Activated naive CD4-positive, alpha-beta T cell treated with Interleukin-2 at 50 U/mL for 16 hours (primary cell): Measurements from ENCODE around the gene SMIM36.
"Not testable (repeated sequence)": the region's sequence is repeated elsewhere in the genome, so short reads cannot be mapped to it uniquely, and the experiment has no call there.

ENCODE experiments used
- DNase-seq: peaks from one replicate; pipeline ENCODE4 v3.0.0-alpha.2; 2020

Gene SMIM36

DNA sequence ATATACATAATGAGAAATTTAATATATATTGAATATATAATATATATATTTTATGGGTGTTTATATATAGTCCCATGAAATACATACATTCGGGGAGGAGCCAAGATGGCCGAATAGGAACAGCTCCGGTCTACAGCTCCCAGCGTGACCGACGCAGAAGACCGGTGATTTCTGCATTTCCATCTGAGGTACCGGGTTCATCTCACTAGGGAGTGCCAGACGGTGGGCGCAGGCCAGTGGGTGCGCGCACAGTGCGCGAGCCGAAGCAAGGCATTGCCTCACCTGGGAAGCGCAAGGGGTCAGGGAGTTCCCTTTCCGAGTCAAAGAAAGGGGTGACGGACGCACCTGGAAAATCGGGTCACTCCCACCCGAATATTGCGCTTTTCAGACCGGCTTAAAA lies 9.6 kb downstream of the SMIM36 start:
- DNase-seq: not testable (repeated sequence)

DNA sequence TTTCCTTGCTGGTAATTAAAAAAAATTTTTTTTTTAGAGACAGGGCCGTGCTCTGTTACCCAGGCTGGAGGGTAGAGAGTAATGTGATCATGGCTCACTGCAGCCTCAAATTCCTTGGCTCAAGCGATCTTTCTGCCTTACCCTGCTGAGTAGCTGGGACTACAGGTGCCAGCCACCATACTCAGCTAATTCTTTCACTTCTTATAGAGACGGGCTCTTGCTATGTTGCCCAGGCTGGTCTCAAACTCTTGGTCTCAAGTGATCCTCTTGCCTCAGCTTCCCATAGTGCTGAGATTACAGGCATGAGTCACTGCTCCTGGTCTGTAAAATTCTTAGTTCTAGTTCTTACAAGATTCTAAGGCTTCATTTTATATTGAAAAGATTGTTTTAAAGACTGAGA lies 11.1 kb downstream of the SMIM36 start:
- no peak for DNase-seq

DNA sequence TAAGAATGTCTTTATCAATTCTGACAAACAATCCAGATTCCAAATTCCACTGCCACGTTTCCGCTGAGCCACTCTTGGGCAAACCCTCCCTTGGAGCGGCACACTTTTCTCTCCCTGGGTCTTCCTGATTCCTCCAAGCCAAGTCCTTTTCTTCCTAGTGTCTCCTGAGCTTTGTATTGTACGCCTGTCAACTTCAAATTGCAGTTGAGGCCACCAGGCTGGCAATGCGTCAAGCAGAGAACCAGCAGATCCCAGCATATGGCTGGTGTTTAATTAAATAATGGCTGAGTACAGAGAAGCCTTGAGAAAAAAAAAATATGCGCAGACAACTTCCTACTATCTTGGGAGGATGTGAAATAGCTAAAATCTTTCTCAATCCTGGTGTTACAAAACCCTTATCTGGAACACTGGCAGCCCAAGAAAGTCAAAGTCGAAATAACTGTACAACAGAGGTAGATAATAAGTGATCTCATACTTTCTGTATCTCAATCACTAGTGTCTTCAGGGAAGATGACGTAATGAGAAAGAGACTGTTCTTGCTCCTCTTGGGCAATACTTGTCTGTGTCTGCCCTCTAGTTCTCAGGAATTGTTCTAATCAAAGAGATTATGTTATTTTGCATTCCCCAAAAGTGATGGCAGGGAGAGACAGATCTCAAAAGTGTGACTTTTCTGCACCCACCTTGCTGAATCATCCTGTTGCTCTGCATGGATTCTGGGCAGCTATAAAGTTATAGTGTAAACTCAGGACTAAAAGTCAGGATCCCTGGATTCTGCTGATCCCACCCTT lies 15.0 kb downstream of the SMIM36 start:
- no peak for DNase-seq

GRCh38 chr17:55495239-55495638 lies 16.0 kb downstream of the SMIM36 start:
- no peak for DNase-seq

DNA sequence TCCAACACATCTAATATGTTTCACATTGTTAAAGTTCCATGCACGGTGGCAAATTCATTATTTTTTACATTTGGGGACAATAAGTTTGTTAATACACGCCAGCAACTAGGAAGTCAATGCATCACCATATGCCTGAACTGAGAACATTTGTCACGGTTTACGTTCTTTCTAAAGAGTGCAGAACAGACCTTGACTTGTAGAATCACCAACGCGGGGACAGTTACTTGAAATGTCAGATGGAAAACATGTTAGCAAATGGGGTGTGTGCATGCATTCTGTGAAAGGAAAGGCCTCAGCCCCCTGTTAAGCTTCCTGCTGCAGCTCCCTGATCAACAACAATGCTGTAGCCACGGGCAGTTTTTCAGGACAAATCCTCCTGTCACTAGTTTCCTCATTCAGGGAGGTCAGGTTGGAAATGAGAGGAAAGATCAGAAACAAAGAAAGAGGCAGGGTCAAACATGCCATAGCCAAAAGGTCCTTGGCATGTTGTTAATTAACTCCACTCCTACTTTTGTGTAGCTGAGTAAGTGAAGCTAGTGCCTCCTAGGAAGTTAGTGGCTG lies 18.4 kb downstream of the SMIM36 start:
- no peak for DNase-seq

DNA sequence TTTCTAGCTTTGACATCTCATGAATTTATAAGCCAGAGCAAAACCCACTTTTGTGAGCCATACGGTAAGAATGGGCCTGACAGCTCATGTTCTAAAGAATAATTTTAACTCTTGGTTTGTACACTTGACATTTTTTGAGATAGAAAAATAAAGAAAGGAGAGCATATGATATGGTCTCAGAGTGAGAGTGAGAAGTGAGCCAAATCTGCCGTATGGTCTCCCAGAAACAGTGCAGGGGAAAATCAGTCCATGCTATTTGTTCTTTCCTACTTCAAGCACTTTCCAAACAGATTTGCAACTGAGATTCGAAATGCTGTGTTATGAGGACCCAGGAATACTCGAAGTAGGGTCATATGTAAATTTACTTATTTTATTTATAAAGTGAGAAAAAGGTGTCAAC lies 20.9 kb downstream of the SMIM36 start:
- no peak for DNase-seq

DNA sequence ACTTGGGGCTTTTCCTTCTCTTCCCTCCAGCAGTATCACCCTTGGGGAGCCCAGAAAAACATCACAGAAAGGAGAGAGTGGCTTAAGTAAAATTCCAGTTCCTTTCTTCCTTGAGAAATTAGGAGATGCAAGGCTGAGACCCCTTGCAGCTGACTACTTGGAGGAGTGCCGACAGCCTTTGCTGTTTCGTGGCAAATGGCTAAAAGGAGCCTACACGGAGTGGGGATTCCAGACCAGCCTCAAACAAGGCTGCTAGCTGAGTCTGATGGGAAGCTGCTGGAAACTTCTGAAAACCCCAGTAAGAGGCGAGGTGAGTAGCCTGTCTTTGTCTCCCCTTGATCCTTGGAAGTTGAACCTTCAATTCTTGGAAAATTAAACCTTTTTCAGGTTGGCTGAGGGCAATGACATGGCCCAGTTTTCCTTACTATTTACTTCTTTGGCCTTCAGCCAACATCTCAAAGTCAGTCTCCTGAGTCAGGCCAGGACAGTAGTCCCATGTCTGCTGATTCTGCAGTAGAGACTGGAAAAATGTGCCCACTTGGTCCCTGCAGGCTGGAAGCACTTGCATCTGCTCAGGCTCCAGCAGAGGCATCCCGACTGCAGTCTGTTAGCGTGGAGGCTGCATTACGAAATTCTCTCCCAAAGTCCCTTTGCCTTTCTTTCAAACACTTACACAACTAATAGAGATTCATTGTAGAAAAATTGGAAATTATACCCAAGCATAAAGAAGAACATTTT lies 23.4 kb downstream of the SMIM36 start:
- DNase-seq: no peak

- no peak for DNase-seq
Measured at GRCh38 chr17:55484575-55484974, 26.7 kb downstream of the SMIM36 start.

GRCh38 chr17:55482591-55483389 lies 28.5 kb downstream of the SMIM36 start:
- DNase-seq: no peak

GRCh38 chr17:55480631-55481315 lies 30.5 kb downstream of the SMIM36 start:
- no peak for DNase-seq

- no peak for DNase-seq
Measured at GRCh38 chr17:55479903-55480302, 31.3 kb downstream of the SMIM36 start.

DNA sequence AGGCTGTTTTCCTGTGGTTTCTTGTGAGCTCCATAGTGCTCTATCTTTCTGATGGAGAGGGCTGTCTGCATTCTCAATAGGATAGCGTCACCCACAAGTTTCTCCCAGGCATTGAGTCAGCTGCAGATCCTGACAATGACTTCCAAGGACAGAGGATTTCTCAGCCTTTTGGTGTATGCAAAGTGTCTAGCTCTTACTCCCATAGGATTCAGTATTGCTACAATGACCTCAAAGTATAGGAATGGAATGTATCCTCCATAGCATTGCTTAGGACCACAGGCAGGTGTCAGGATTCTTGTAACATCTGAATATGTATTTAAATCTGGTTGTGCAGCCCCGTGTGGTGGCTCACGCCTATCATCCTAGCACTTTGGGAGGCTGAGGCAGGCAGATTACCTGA lies 32.3 kb downstream of the SMIM36 start:
- DNase-seq: no peak

DNA sequence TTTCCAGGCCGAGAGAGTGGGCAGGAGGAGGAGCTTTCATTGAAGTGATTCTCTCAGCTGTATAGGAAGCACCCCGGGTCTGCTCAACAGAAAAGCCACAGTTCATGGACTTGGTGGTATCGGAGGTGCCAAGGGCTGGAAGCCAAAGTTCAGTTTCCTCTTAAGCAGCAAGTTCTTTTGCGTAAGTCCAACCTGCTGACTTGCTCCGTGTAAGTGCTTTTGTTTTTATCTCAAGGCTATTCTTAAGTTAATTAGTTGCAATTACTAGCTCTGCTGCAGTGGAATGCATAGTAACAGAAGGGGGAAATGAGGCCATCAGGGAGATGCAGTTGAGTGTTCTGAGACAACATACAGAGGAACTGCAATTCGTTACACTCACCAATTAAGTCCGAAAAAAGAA lies 44.6 kb downstream of the SMIM36 start:
- no peak for DNase-seq

DNA sequence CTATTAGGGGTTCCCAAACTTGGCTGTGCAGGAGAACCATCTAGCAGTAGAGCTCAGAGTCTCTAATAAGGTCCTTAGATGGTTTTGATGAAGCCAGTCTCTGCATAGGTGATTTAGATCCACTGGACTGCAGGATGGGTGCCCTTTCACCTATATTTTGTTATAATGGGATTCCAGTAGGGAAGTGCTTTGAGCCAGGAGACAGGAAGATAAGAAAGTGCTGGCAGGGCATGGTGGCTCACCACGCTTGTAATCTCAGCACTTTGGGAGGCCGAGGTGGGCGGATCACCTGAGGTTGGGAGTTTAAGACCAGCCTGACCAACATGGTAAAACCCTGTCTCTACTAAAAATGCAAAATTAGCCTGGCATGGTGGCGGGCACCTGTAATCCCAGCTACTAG lies 45.5 kb downstream of the SMIM36 start:
- DNase-seq: not testable (repeated sequence)

DNA sequence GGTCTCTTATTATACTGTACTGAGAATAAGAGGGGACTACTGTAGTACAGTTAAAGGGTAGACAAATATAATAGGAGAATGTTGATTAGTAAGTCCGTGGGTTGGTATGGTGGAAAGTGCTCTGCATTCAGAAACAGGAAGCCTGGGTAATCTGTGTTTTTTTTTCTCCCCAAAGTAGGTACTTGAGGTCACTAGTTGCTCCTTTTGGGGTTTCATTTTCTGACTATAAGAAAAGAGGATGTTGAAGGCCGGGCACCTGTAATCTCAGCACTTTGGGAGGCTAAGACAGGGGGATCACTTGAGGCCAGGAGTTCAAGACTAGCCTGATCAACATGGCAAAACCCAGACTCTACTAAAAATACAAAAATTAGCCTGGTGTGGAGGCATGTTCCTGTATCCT lies 47.7 kb downstream of the SMIM36 start:
- no peak for DNase-seq

DNA sequence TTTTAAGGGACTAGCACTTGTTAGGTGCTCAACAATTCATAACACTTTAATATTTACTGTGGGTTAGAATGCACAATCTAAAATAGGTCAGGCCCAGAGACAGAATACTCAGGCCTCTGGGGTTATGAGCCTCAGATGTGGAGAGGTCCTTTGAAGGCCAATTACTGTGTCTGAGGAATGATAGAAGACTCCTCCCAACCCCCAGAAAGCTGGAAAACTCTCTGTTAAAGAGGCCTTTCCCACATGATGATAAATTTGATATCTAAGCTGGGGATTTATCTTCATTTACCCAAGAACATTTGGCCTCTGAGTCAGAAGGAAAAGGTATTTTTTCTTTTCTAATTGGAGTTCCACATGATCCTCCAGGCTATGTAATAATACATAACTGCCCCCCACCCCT lies 48.5 kb downstream of the SMIM36 start:
- DNase-seq: no peak

- DNase-seq: no peak
Measured at GRCh38 chr17:55462234-55462633, 49.0 kb downstream of the SMIM36 start.

GRCh38 chr17:55458978-55459377 lies 52.3 kb downstream of the SMIM36 start:
- peak; percentile 67 for DNase-seq

GRCh38 chr17:55458287-55458900 lies 52.9 kb downstream of the SMIM36 start:
- DNase-seq: no peak

DNA sequence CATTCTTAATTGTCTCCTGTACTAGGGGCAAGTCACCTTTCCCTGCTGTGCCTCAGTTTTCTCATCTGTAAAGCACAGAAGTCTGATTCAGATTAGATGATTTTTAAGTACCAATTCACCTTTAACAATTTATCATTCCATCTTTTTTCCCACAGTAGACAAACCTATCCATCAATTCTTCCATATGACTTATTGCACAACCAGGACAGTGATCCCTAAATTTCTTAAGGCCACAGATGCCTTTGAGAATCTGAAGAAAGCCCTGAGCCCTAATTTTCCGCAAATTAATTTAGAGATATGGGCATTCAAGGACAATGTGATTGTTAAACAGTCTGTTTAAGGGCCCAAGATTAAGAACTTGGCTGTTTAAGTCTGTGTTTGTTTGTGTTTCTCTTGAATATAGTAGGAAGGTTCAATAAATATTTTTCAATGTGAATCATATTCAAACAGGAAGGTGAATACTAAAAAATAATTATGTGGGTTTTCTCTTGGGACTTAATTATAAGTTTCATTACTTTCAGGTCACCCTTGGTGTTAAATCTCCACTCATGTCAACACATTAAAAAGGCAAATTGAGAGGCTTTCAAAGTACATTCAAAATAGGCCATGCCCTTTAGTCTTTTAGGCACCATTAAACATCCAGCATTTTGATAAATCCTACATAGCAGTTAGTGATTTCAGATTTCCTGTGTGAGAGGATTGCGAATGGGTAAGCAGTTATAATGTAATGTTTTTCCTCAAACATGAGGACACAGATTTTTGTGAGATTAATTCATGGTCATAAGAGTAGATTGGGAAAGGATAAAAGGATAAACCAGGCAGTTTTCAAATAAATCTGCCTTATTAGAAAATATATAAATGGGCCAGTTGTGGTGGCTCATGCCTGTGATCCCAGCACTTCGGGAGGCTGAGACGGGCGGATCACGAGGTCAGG lies 54.7 kb downstream of the SMIM36 start:
- DNase-seq: no peak

DNA sequence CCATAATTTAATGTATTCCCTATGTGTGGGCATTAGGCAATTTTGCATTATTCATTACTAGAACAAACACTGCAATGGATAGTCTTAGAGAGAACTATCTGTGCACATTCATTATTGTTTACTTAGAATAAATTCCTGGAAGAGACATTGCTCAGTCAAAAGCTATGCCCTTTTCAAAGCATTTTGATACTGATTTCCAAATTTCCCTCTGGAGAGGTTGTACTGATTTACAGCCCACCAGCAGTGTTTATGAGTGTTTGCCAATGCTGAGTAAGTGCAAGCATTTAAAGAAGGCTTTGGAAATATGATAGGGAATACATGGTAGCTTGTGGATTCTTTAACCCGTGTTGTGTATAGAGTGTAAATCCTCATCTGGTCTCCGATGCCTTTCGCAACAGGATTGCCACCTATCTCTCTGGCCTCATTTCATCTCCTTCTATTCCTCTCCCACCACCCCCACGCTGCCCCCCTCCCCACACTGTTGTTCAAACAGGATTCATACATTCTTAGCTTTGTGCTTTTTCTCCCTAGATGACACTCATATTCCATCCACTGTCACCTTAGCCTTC lies 56.3 kb downstream of the SMIM36 start:
- no peak for DNase-seq
